ENCODE results near the gene HNRNPDL. TPM values are rescaled to one million over a fixed set of nuclear protein-coding genes. Genes with fewer than 3 reads are reported as not detected.
A peak's percentile ranks its signal among the peaks of the same experiment; 100 is the strongest.

The HNRNPDL gene
- total RNA-seq, 1 experiment from 2014 or later, result 179 TPM

GRCh38 chr4:82423245-82424054 lies 6.8 kb downstream of the HNRNPDL start:
- H3K4me1 ChIP-seq (replicated peaks; ENCODE audit: insufficient read depth), result peaks cover 43% of the 10 kb centered on the region
- POLR2A ChIA-PET (ENCODE audit: unreplicated experiment), result no interaction called here
- no peaks in the 10 kb centered on the region for H3K9me2 ChIP-seq (ENCODE audit: insufficient read depth)
- 0 out of 2 replicates have a peak overlapping the region, but pooled peaks have one; percentile 29 for H3K27ac ChIP-seq
- no peaks in the 10 kb centered on the region for H3K27me3 ChIP-seq (ENCODE audit: insufficient read depth, low read depth)
- peaks cover 67% of the 10 kb centered on the region for H3F3A ChIP-seq (ENCODE audit: insufficient read depth, low read depth)
- TF ChIP-seq EZH2 (IDR thresholded peaks at IDR 0.05; ENCODE audit: low read depth) (no peak), CTCF (conservative IDR thresholded peaks at IDR 0.05) (no peak)
- no peak overlapping the region for H3K4me3 ChIP-seq
- H3K4me2 ChIP-seq, result peak overlapping the region; percentile 23; the same call in 1 of the 2 replicates
- no peaks in the 10 kb centered on the region for H3K9me3 ChIP-seq (ENCODE audit: insufficient read depth, low read depth)
- peaks cover 46% of the 10 kb centered on the region for H3K36me3 ChIP-seq (ENCODE audit: low read depth)
- H2AFZ ChIP-seq, result no peak overlapping the region
- peaks cover 46% of the 10 kb centered on the region for H3K79me2 ChIP-seq (ENCODE audit: low read depth)
- CTCF ChIA-PET, result no interaction called here
- peak in 1 of 2 experiments; percentile 49 for DNase-seq
- peaks cover 63% of the 10 kb centered on the region for H4K20me1 ChIP-seq (ENCODE audit: insufficient read depth)
- intact Hi-C loops (cut with micrococcal nuclease; ENCODE audit: unreplicated experiment), result no loop called here
- BruUV-seq (replicated peaks), result no TSS peak

GRCh38 chr4:82422616-82423015 lies 7.6 kb downstream of the HNRNPDL start:
- peaks cover 37% of the 10 kb centered on the region for H3K36me3 ChIP-seq (ENCODE audit: low read depth)
- intact Hi-C loops (cut with micrococcal nuclease; ENCODE audit: unreplicated experiment), result no loop called here
- no peak overlapping the region for H3K4me3 ChIP-seq
- TF ChIP-seq EZH2 (IDR thresholded peaks at IDR 0.05; ENCODE audit: low read depth), result no peak
- H3K27me3 ChIP-seq (ENCODE audit: insufficient read depth, low read depth), result no peaks in the 10 kb centered on the region
- no peaks in the 10 kb centered on the region for H3K9me3 ChIP-seq (ENCODE audit: insufficient read depth, low read depth)
- no peak overlapping the region for H3K4me2 ChIP-seq
- no TSS peak for BruUV-seq (replicated peaks)
- peaks cover 41% of the 10 kb centered on the region for H3K4me1 ChIP-seq (replicated peaks; ENCODE audit: insufficient read depth)
- peaks cover 38% of the 10 kb centered on the region for H3K79me2 ChIP-seq (ENCODE audit: low read depth)
- POLR2A ChIA-PET (ENCODE audit: unreplicated experiment), result no interaction called here
- CTCF ChIA-PET, result no interaction called here
- peaks cover 63% of the 10 kb centered on the region for H3F3A ChIP-seq (ENCODE audit: insufficient read depth, low read depth)
- no peak for DNase-seq
- peaks cover 55% of the 10 kb centered on the region for H4K20me1 ChIP-seq (ENCODE audit: insufficient read depth)
- H3K9me2 ChIP-seq (ENCODE audit: insufficient read depth), result no peaks in the 10 kb centered on the region
- no peak overlapping the region for H3K27ac ChIP-seq
- H2AFZ ChIP-seq, result no peak overlapping the region

DNA sequence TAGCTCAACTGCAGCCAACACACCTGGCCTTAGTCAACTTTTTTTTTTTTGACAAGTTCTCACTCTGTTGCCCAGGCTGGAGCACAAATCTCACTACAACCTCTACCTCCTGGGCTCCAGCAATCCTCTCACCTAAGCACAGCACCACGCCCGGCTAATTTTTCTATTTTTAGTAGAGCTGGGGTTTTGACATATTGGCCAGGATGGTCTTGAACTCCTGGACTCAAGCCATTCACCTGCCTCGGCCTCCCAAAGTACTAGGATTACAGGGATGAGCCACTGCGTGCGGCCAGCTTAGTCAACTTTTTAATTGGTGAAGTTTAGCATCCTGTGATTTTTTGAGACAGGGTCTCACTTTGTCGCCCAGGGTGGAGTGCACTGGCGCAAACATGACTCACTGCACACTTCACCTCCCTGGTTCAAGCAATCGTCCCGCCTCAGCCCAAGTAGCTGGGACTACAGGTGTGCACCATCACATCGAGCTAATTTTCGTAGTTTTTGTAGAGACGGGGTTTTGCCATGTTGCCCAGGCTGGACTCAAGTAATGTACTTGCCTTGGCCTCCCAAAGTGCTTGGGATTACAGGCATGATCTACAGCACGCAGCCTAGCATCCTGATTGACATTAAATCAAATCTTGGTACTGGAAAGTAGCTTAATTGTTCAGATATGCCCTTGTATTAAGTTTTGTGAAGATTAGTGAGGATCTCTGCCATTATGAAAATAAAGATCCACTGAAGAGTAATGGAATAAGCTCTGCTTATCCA lies 8.3 kb downstream of the HNRNPDL start:
- H3K36me3 ChIP-seq (ENCODE audit: low read depth), result peaks cover 31% of the 10 kb centered on the region
- no peak overlapping the region for H2AFZ ChIP-seq
- no peaks in the 10 kb centered on the region for H3K9me3 ChIP-seq (ENCODE audit: insufficient read depth, low read depth)
- peaks cover 31% of the 10 kb centered on the region for H3K79me2 ChIP-seq (ENCODE audit: low read depth)
- no peak for DNase-seq
- H3K4me2 ChIP-seq, result no peak overlapping the region
- no TSS peak for BruUV-seq (replicated peaks)
- H3K9me2 ChIP-seq (ENCODE audit: insufficient read depth), result no peaks in the 10 kb centered on the region
- peaks cover 48% of the 10 kb centered on the region for H4K20me1 ChIP-seq (ENCODE audit: insufficient read depth)
- intact Hi-C loops (cut with micrococcal nuclease; ENCODE audit: unreplicated experiment), result no loop called here
- TF ChIP-seq EZH2 (IDR thresholded peaks at IDR 0.05; ENCODE audit: low read depth) (no peak), CTCF (conservative IDR thresholded peaks at IDR 0.05) (no peak)
- ChIA-PET CTCF (no interaction called here), POLR2A (ENCODE audit: unreplicated experiment) (interaction anchor here (0.6 kb wide), 1 partner anchor 1969 kb away, joined by 3 read pairs; no protein-coding TSS in a partner anchor)
- peaks cover 34% of the 10 kb centered on the region for H3K4me1 ChIP-seq (replicated peaks; ENCODE audit: insufficient read depth)
- no peak overlapping the region for H3K27ac ChIP-seq
- peaks cover 58% of the 10 kb centered on the region for H3F3A ChIP-seq (ENCODE audit: insufficient read depth, low read depth)
- H3K27me3 ChIP-seq (ENCODE audit: insufficient read depth, low read depth), result no peaks in the 10 kb centered on the region
- H3K4me3 ChIP-seq, result no peak overlapping the region
